Measurements from ENCODE around the gene GPR3. TPM values are rescaled to one million over a fixed set of nuclear protein-coding genes. Genes with fewer than 3 reads are reported as not detected.

Gene GPR3
- total and polyA plus RNA-seq, 10 of the 15 experiments (the other 5 are each of a cell fraction or from before 2014, with no cell fraction given) = 0.33 to 1.4 (median 0.63) TPM; not detected in 3

DNA sequence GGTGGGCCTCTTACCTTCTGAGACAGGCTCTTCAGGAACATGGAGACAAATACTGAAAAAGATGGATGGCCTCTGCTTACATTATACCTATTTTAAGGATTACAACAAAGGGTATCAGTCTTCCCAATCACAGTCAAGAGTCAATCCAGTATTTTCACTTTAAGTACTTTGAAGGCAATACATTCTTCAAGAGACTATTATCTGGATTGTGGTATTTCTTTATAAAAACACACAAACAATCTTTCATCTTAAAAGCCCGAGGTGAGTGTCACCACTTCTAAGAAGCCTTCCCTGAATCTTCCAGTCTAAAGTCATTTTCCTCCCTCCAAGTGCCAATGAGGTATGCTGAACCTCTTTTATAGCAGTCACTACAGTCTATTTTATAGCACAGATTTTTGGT, 52.2 kb downstream of the GPR3 start:
- peaks cover 71% of the 10 kb centered on the region for H3K79me2 ChIP-seq (ENCODE audit: control insufficient read depth, insufficient read depth, low read length)
- BruUV-seq (replicated peaks) = no TSS peak
- DNase-seq (ENCODE audit: low read depth, low spot score) (no peak), ATAC-seq (no peak), FAIRE-seq (no peak)
- ChIA-PET POLR2A (interaction anchor here (0.5 to 5.7 kb wide), 10 partner anchors 9 to 158 kb away, joined by 3 to 43 read pairs (median 6); partner anchors contain the start of gene WASF2), CTCF (interaction anchor here (0.6 to 15.8 kb wide), 5 partner anchors 20 to 1924 kb away, joined by 3 to 240 read pairs (median 6); no protein-coding TSS in a partner anchor), SMC1A (ENCODE audit: uncharacterized antibody, unreplicated experiment) (interaction anchor here (1.1 to 24.6 kb wide), 11 partner anchors 9 to 81 kb away, joined by 3 to 470 read pairs (median 9); partner anchors contain the start of gene WASF2), RAD21 (ENCODE audit: unreplicated experiment) (interaction anchor here (1.5 to 5.3 kb wide), 6 partner anchors 9 to 81 kb away, joined by 3 to 47 read pairs (median 30); no protein-coding TSS in a partner anchor)
- H3K27ac ChIP-seq (ENCODE audit: control insufficient read depth, insufficient read depth) = peak overlapping the region; percentile 85
- peaks cover 66% of the 10 kb centered on the region for H3K4me1 ChIP-seq (ENCODE audit: control insufficient read depth, insufficient read depth, low read length)
- no peaks in the 10 kb centered on the region for H3K9me3 ChIP-seq (replicated peaks; ENCODE audit: control insufficient read depth, insufficient read depth, low read length)
- in situ Hi-C loops (cut with MboI) (no loop called here), intact Hi-C loops (cut with micrococcal nuclease; ENCODE audit: unreplicated experiment) (loop anchor here (1.0 to 5.0 kb wide), 2 partner anchors 26 to 48 kb away; partner anchors contain the start of gene WASF2)
- H4K20me1 ChIP-seq (ENCODE audit: control insufficient read depth, insufficient read depth) = no peaks in the 10 kb centered on the region
- no peaks in the 10 kb centered on the region for H3K27me3 ChIP-seq (replicated peaks in 1 of 2; ENCODE audit: control insufficient read depth in 2 of 2, insufficient read depth in 2 of 2, low read length in 1 of 2)
- WGBS (ENCODE audit: insufficient coverage, insufficient replicate concordance, low lambda C conversion rate, missing lambda C conversion rate) = 0% methylated on average over 1 of the region's 1 CpG
- peak overlapping the region; percentile 49 for H3K9ac ChIP-seq (ENCODE audit: control insufficient read depth, insufficient read depth, low read length)
- H3K36me3 ChIP-seq (ENCODE audit: control insufficient read depth in 2 of 2, insufficient read depth in 2 of 2, low read length in 1 of 2) = peaks cover 5 to 7% of the 10 kb centered on the region in 2 experiments; a peak in 3 of 4 replicates
- H3K4me2 ChIP-seq (ENCODE audit: control insufficient read depth, insufficient read depth) = peak overlapping the region; percentile 70
- TF ChIP-seq, protein P1, sequence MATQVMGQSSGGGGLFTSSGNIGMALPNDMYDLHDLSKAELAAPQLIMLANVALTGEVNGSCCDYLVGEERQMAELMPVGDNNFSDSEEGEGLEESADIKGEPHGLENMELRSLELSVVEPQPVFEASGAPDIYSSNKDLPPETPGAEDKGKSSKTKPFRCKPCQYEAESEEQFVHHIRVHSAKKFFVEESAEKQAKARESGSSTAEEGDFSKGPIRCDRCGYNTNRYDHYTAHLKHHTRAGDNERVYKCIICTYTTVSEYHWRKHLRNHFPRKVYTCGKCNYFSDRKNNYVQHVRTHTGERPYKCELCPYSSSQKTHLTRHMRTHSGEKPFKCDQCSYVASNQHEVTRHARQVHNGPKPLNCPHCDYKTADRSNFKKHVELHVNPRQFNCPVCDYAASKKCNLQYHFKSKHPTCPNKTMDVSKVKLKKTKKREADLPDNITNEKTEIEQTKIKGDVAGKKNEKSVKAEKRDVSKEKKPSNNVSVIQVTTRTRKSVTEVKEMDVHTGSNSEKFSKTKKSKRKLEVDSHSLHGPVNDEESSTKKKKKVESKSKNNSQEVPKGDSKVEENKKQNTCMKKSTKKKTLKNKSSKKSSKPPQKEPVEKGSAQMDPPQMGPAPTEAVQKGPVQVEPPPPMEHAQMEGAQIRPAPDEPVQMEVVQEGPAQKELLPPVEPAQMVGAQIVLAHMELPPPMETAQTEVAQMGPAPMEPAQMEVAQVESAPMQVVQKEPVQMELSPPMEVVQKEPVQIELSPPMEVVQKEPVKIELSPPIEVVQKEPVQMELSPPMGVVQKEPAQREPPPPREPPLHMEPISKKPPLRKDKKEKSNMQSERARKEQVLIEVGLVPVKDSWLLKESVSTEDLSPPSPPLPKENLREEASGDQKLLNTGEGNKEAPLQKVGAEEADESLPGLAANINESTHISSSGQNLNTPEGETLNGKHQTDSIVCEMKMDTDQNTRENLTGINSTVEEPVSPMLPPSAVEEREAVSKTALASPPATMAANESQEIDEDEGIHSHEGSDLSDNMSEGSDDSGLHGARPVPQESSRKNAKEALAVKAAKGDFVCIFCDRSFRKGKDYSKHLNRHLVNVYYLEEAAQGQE (IDR thresholded peaks at IDR 0.05; ENCODE audit: low read depth, low read length) = no peak
- peak; percentile 5; the same call in 1 of the 2 replicates for TF ChIP-seq JUNB (IDR thresholded peaks at IDR 0.05)
- no peak overlapping the region for H3K4me3 ChIP-seq
- H2AFZ ChIP-seq (ENCODE audit: control insufficient read depth, low read depth, low read length) = no peak overlapping the region

Other genes starting within 250 kb of the GPR3 start
Only the 7 nearest of the 10 such genes appear.
- gene WDTC1, start 158.0 kb upstream of the GPR3 start, total RNA-seq (2014; rRNA removed) = 14.2 and 15.4 TPM in 2 replicates
- gene WDTC1, start 158.0 kb upstream of the GPR3 start, total RNA-seq (2014; rRNA removed; fragmentation: Illumina TruSeq; extraction: Trizol) = 8.0 and 8.2 TPM in 2 replicates
- 28.7 and 30.3 TPM in 2 replicates for gene WDTC1, start 158.0 kb upstream of the GPR3 start, total RNA-seq (2021)
- 3.1 and 7.2 TPM in 2 replicates for gene WDTC1, start 158.0 kb upstream of the GPR3 start, polyA plus RNA-seq (2011; rRNA removed)
- 12.6 and 19.0 TPM in 2 replicates for gene WDTC1, start 158.0 kb upstream of the GPR3 start, polyA plus RNA-seq (2014; fragmentation: Illumina TruSeq; extraction: Trizol)
- gene WDTC1, start 158.0 kb upstream of the GPR3 start, polyA plus RNA-seq (2014; fragmentation: Nextera tagmentation; extraction: Ambion mirVana) = under 1 TPM; 0.21 to 0.26 TPM
- 15.1 and 17.3 TPM in 2 replicates for gene WDTC1, start 158.0 kb upstream of the GPR3 start, polyA plus RNA-seq (2014; rRNA removed)
- 1 to 10 TPM; 2.8 to 3.7 TPM for gene WDTC1, start 158.0 kb upstream of the GPR3 start, polyA plus RNA-seq (2016; fragmentation: Nextera tagmentation; extraction: Ambion mirVana)
- 29.1 and 38.0 TPM in 2 replicates for gene TMEM222, start 70.5 kb upstream of the GPR3 start, total RNA-seq (2014; rRNA removed)
- 22.5 and 23.9 TPM in 2 replicates for gene TMEM222, start 70.5 kb upstream of the GPR3 start, total RNA-seq (2014; rRNA removed; fragmentation: Illumina TruSeq; extraction: Trizol)
- 39.3 TPM in 2 replicates for gene TMEM222, start 70.5 kb upstream of the GPR3 start, total RNA-seq (2021)
- gene TMEM222, start 70.5 kb upstream of the GPR3 start, polyA plus RNA-seq (2011; rRNA removed) = 12.5 and 27.5 TPM in 2 replicates
- 11.4 and 32.9 TPM in 2 replicates for gene TMEM222, start 70.5 kb upstream of the GPR3 start, polyA plus RNA-seq (2014; fragmentation: Illumina TruSeq; extraction: Trizol)
- 1 to 10 TPM; 3.8 to 7.8 TPM for gene TMEM222, start 70.5 kb upstream of the GPR3 start, polyA plus RNA-seq (2014; fragmentation: Nextera tagmentation; extraction: Ambion mirVana)
- gene TMEM222, start 70.5 kb upstream of the GPR3 start, polyA plus RNA-seq (2014; rRNA removed) = 43.5 and 53.2 TPM in 2 replicates
- 10 to 100 TPM; 41.1 to 42.4 TPM for gene TMEM222, start 70.5 kb upstream of the GPR3 start, polyA plus RNA-seq (2016; fragmentation: Nextera tagmentation; extraction: Ambion mirVana)
- 37.2 and 42.5 TPM in 2 replicates for gene SYTL1, start 50.6 kb upstream of the GPR3 start, total RNA-seq (2014; rRNA removed)
- gene SYTL1, start 50.6 kb upstream of the GPR3 start, total RNA-seq (2014; rRNA removed; fragmentation: Illumina TruSeq; extraction: Trizol) = 6.2 and 8.1 TPM in 2 replicates
- gene SYTL1, start 50.6 kb upstream of the GPR3 start, total RNA-seq (2021) = 37.5 and 38.6 TPM in 2 replicates
- 1.5 and 2.7 TPM in 2 replicates for gene SYTL1, start 50.6 kb upstream of the GPR3 start, polyA plus RNA-seq (2011; rRNA removed)
- gene SYTL1, start 50.6 kb upstream of the GPR3 start, polyA plus RNA-seq (2014; fragmentation: Illumina TruSeq; extraction: Trizol) = 1.2 and 3.7 TPM in 2 replicates
- 1 to 10 TPM in 1 of 2 experiments, under 1 TPM in 1; 0.72 to 3.5 TPM for gene SYTL1, start 50.6 kb upstream of the GPR3 start, polyA plus RNA-seq (2014; fragmentation: Nextera tagmentation; extraction: Ambion mirVana)
- gene SYTL1, start 50.6 kb upstream of the GPR3 start, polyA plus RNA-seq (2014; rRNA removed) = 45.6 and 59.4 TPM in 2 replicates
- gene SYTL1, start 50.6 kb upstream of the GPR3 start, polyA plus RNA-seq (2016; fragmentation: Nextera tagmentation; extraction: Ambion mirVana) = 10 to 100 TPM; 21.5 to 33.9 TPM
- 1.5 and 3.4 TPM in 2 replicates for gene MAP3K6, start 25.7 kb upstream of the GPR3 start, total RNA-seq (2014; rRNA removed)
- 0.31 and 0.83 TPM in 2 replicates for gene MAP3K6, start 25.7 kb upstream of the GPR3 start, total RNA-seq (2014; rRNA removed; fragmentation: Illumina TruSeq; extraction: Trizol)
- gene MAP3K6, start 25.7 kb upstream of the GPR3 start, total RNA-seq (2021) = 1.6 and 2.5 TPM in 2 replicates
- gene MAP3K6, start 25.7 kb upstream of the GPR3 start, polyA plus RNA-seq (2011; rRNA removed) = 0.69 and 1.2 TPM in 2 replicates
- gene MAP3K6, start 25.7 kb upstream of the GPR3 start, polyA plus RNA-seq (2014; fragmentation: Illumina TruSeq; extraction: Trizol) = 0.03 and 0.37 TPM in 2 replicates
- gene MAP3K6, start 25.7 kb upstream of the GPR3 start, polyA plus RNA-seq (2014; fragmentation: Nextera tagmentation; extraction: Ambion mirVana) = under 1 TPM in 1 of 2 experiments, not detected in 1; 0.15 TPM
- 0.60 and 1.6 TPM in 2 replicates for gene MAP3K6, start 25.7 kb upstream of the GPR3 start, polyA plus RNA-seq (2014; rRNA removed)
- gene MAP3K6, start 25.7 kb upstream of the GPR3 start, polyA plus RNA-seq (2016; fragmentation: Nextera tagmentation; extraction: Ambion mirVana) = 1 to 10 TPM; 1.3 to 1.5 TPM
- gene FCN3, start 17.8 kb upstream of the GPR3 start, total RNA-seq (2014; rRNA removed) = not detected in 2 replicates
- gene FCN3, start 17.8 kb upstream of the GPR3 start, total RNA-seq (2014; rRNA removed; fragmentation: Illumina TruSeq; extraction: Trizol) = not detected in 2 replicates
- 0.28 and 0.32 TPM in 2 replicates for gene FCN3, start 17.8 kb upstream of the GPR3 start, total RNA-seq (2021)
- gene FCN3, start 17.8 kb upstream of the GPR3 start, polyA plus RNA-seq (2011; rRNA removed) = not detected in 2 replicates
- gene FCN3, start 17.8 kb upstream of the GPR3 start, polyA plus RNA-seq (2014; fragmentation: Illumina TruSeq; extraction: Trizol) = not detected in 2 replicates
- not detected for gene FCN3, start 17.8 kb upstream of the GPR3 start, polyA plus RNA-seq (2014; fragmentation: Nextera tagmentation; extraction: Ambion mirVana)
- gene FCN3, start 17.8 kb upstream of the GPR3 start, polyA plus RNA-seq (2014; rRNA removed) = not detected in 2 replicates
- gene FCN3, start 17.8 kb upstream of the GPR3 start, polyA plus RNA-seq (2016; fragmentation: Nextera tagmentation; extraction: Ambion mirVana) = not detected
- not detected in 2 replicates for gene CD164L2, start 9.3 kb upstream of the GPR3 start, total RNA-seq (2014; rRNA removed)
- not detected in 2 replicates for gene CD164L2, start 9.3 kb upstream of the GPR3 start, total RNA-seq (2014; rRNA removed; fragmentation: Illumina TruSeq; extraction: Trizol)
- not detected in 2 replicates for gene CD164L2, start 9.3 kb upstream of the GPR3 start, total RNA-seq (2021)
- gene CD164L2, start 9.3 kb upstream of the GPR3 start, polyA plus RNA-seq (2011; rRNA removed) = not detected in 2 replicates
- gene CD164L2, start 9.3 kb upstream of the GPR3 start, polyA plus RNA-seq (2014; fragmentation: Illumina TruSeq; extraction: Trizol) = not detected in 2 replicates
- gene CD164L2, start 9.3 kb upstream of the GPR3 start, polyA plus RNA-seq (2014; fragmentation: Nextera tagmentation; extraction: Ambion mirVana) = not detected
- gene CD164L2, start 9.3 kb upstream of the GPR3 start, polyA plus RNA-seq (2014; rRNA removed) = not detected in 2 replicates
- gene CD164L2, start 9.3 kb upstream of the GPR3 start, polyA plus RNA-seq (2016; fragmentation: Nextera tagmentation; extraction: Ambion mirVana) = not detected
- 13.5 and 15.6 TPM in 2 replicates for gene WASF2, start 97.5 kb downstream of the GPR3 start, total RNA-seq (2014; rRNA removed)
- gene WASF2, start 97.5 kb downstream of the GPR3 start, total RNA-seq (2014; rRNA removed; fragmentation: Illumina TruSeq; extraction: Trizol) = 18.4 TPM in 2 replicates
- gene WASF2, start 97.5 kb downstream of the GPR3 start, total RNA-seq (2021) = 111 and 112 TPM in 2 replicates
- 20.9 and 40.8 TPM in 2 replicates for gene WASF2, start 97.5 kb downstream of the GPR3 start, polyA plus RNA-seq (2011; rRNA removed)
- 67.6 and 74.8 TPM in 2 replicates for gene WASF2, start 97.5 kb downstream of the GPR3 start, polyA plus RNA-seq (2014; fragmentation: Illumina TruSeq; extraction: Trizol)
- 1 to 10 TPM; 7.0 to 9.3 TPM for gene WASF2, start 97.5 kb downstream of the GPR3 start, polyA plus RNA-seq (2014; fragmentation: Nextera tagmentation; extraction: Ambion mirVana)
- 33.4 and 43.0 TPM in 2 replicates for gene WASF2, start 97.5 kb downstream of the GPR3 start, polyA plus RNA-seq (2014; rRNA removed)
- 100 to 1,000 TPM in 1 of 2 experiments, 10 to 100 TPM in 1; 98.6 to 103 TPM for gene WASF2, start 97.5 kb downstream of the GPR3 start, polyA plus RNA-seq (2016; fragmentation: Nextera tagmentation; extraction: Ambion mirVana)